HepG2 (cell line): Measurements from ENCODE around the gene BCL11B. TPM values are rescaled to one million over a fixed set of nuclear protein-coding genes. Genes with fewer than 3 reads are reported as not detected.

ENCODE experiments used
- ATAC-seq: fragments of 200-7000 bp; cut with Tn5 transposase; 3 replicates; pipeline ENCODE4 v1.9.1; 2020; ENCODE audit warnings: mild to moderate bottlenecking, moderate library complexity
- BruUV-seq: library from RNA; stranded (reverse); fragments of 400-500 nt; replicated peaks from 2 replicates; lab custom pipeline; 2021; lab: Mats Ljungman, UMichigan
- CTCF ChIA-PET: fragments of 300-600 bp; formaldehyde crosslinking; extraction: SDS; loops from one replicate; lab custom pipeline; 2021; ENCODE audit warnings: low total read pairs, inconsistent platforms, low intra/inter-chr PET ratio; lab: Yijun Ruan, JAX
- POLR2A ChIA-PET: fragments of 350-600 bp; sonication (Branson Sonifier 250); formaldehyde crosslinking; loops from one replicate; lab custom pipeline; 2020; ENCODE audit warnings: antibody characterized with exemption, inconsistent platforms; lab: Yijun Ruan, JAX
- DNase-seq: peaks from one replicate; pipeline ENCODE4 v3.0.0-alpha.2; 2015; ENCODE audit warnings: low spot score
- FAIRE-seq: peaks from 3 replicates; lab custom pipeline; 2011; peaks lifted over from hg19 to GRCh38; lab: Jason Lieb, UNC
- H2AFZ ChIP-seq: one replicate; pipeline ENCODE4 v1.6.1; 2011; ENCODE audit warnings: low read length, inconsistent platforms
- H3K27ac ChIP-seq: fragments of 300-600 bp; 3 replicates; pipeline ENCODE4 v1.8.0; 2011; ENCODE audit warnings: mixed run types, mild to moderate bottlenecking, mixed read lengths, low read length, inconsistent platforms; ENCODE audit not compliant: insufficient read depth; ENCODE audit errors: extremely low read length
- H3K27me3 ChIP-seq, 2 experiments: fragments of 200-600 bp in 1 of 2; 2 replicates in 1 of 2; 3 replicates in 1 of 2; pipeline versions ENCODE4 v1.6.0 to v1.8.0; 2011; ENCODE audit warnings: low read length in 2 of 2, mild to moderate bottlenecking in 2 of 2, moderate library complexity in 2 of 2, inconsistent platforms in 1 of 2; ENCODE audit not compliant: insufficient read depth in 2 of 2, control insufficient read depth in 1 of 2
- H3K36me3 ChIP-seq, 2 experiments: fragments of 200-600 bp in 1 of 2; replicated peaks in 1 of 2; 2 replicates in 1 of 2; 3 replicates in 1 of 2; pipeline versions ENCODE4 v1.5.1 to v1.8.0; 2011; ENCODE audit warnings: low read length in 2 of 2, inconsistent platforms in 1 of 2; ENCODE audit not compliant: insufficient read depth in 2 of 2, control insufficient read depth in 1 of 2
- H3K4me1 ChIP-seq: 2 replicates; pipeline ENCODE4 v1.5.1; 2012; ENCODE audit warnings: low read length, inconsistent platforms; ENCODE audit not compliant: insufficient read depth
- H3K4me2 ChIP-seq: 2 replicates; pipeline ENCODE4 v1.6.0; 2011; ENCODE audit warnings: low read depth, low read length, inconsistent platforms
- H3K4me3 ChIP-seq, 3 experiments: fragments of 200-600 bp in 1 of 3; sonication (generic), shearing (Covaris generic) in 1 of 3; replicated peaks in 1 of 3; 2 replicates each; pipeline ENCODE4 v1.5.1; 2011 to 2016; ENCODE audit warnings: low read length in 3 of 3, inconsistent platforms in 2 of 3, low read depth in 2 of 3, mild to moderate bottlenecking in 2 of 3, control low read depth in 1 of 3, mixed read lengths in 1 of 3; ENCODE audit not compliant: insufficient read depth in 1 of 3
- H3K79me2 ChIP-seq: one replicate; pipeline ENCODE4 v1.6.1; 2011; ENCODE audit warnings: low read length, inconsistent platforms; ENCODE audit not compliant: insufficient read depth
- H3K9ac ChIP-seq: 2 replicates; pipeline ENCODE4 v1.6.0; 2011; ENCODE audit warnings: mild to moderate bottlenecking, low read depth, low read length, inconsistent platforms; ENCODE audit not compliant: insufficient read depth
- H3K9me3 ChIP-seq: 2 replicates; pipeline ENCODE4 v1.5.1; 2012; ENCODE audit warnings: mild to moderate bottlenecking, low read length
- H4K20me1 ChIP-seq: 2 replicates; pipeline ENCODE4 v1.6.0; 2011; ENCODE audit warnings: inconsistent platforms, mild to moderate bottlenecking, low read length, moderate library complexity; ENCODE audit not compliant: insufficient read depth
- BORCS8-MEF2B ChIP-seq: sonication (generic); formaldehyde crosslinking; IDR thresholded peaks from 2 replicates; pipeline ENCODE4 v1.8.0; 2022; ENCODE audit warnings: mild to moderate bottlenecking, missing genetic modification reagents
- NR1H2 ChIP-seq: sonication (generic); formaldehyde crosslinking; IDR thresholded peaks from 2 replicates; pipeline ENCODE4 v1.8.1; 2022; ENCODE audit warnings: low read depth, missing genetic modification reagents, borderline replicate concordance
- PHF5A ChIP-seq: IDR thresholded peaks from one replicate; pipeline ENCODE4 v1.6.1; 2018; ENCODE audit warnings: low read depth, missing genetic modification reagents; ENCODE audit not compliant: unreplicated experiment
- RFX5 ChIP-seq: IDR thresholded peaks from 2 replicates; pipeline ENCODE4 v1.6.1; 2011; ENCODE audit warnings: low read depth, low read length, improper control_type of control experiment
- SNAPC2 ChIP-seq: sonication (generic); formaldehyde crosslinking; IDR thresholded peaks from 2 replicates; pipeline ENCODE4 v1.8.1; 2022; ENCODE audit warnings: mild to moderate bottlenecking, missing genetic modification reagents
- TOPORS ChIP-seq: sonication (generic); formaldehyde crosslinking; IDR thresholded peaks from 2 replicates; pipeline ENCODE4 v1.8.0; 2023; ENCODE audit warnings: mild to moderate bottlenecking, missing genetic modification reagents
- ZNF30 ChIP-seq: sonication (generic); formaldehyde crosslinking; IDR thresholded peaks from 2 replicates; pipeline ENCODE4 v1.5.0; 2020; ENCODE audit warnings: mild to moderate bottlenecking, missing genetic modification reagents
- ZNF567 ChIP-seq: sonication (generic); formaldehyde crosslinking; IDR thresholded peaks from 2 replicates; pipeline ENCODE4 v1.8.1; 2023; ENCODE audit warnings: mild to moderate bottlenecking, missing genetic modification reagents, borderline replicate concordance
- ZNF780A ChIP-seq: sonication (generic); formaldehyde crosslinking; IDR thresholded peaks from 2 replicates; pipeline ENCODE4 v1.8.0; 2022; ENCODE audit warnings: mild to moderate bottlenecking, missing genetic modification reagents, moderate library complexity
- WGBS: methylation state at CpG from one replicate; pipeline ENCODE4 v1.1.6; 2017; ENCODE audit warnings: low lambda C conversion rate; 5-methylcytosine and 5-hydroxymethylcytosine counted together
- in situ Hi-C: cut with HindIII; loops from 2 replicates; pipeline ENCODE4 v1.10.0; 2017; ENCODE audit warnings: low pct_unique_long_range_greater_than_20kb; ENCODE audit not compliant: extremely low pct_ligation_motif_present
- intact Hi-C: fragments of 100-400 bp; cut with micrococcal nuclease; formaldehyde crosslinking; loops from one replicate; pipeline ENCODE4 v1.10.0; 2022; ENCODE audit not compliant: unreplicated experiment
- polyA plus RNA-seq, 8 experiments: library from polyadenylated mRNA; depleted of rRNA in 3 of 8; stranded (reverse) in 7 of 8; unstranded in 1 of 8; fragments of >200 nt; fragmentation: Illumina TruSeq in 4 of 8; extraction: Trizol in 4 of 8; gene quantifications; 2 replicates each; pipeline versions ENCODE4 v1.2.1 to v1.2.3, GENCODE V29; 2011 to 2016; ENCODE audit warnings: low read depth in 4 of 8, missing spikeins in 1 of 8, mixed read lengths in 1 of 8; ENCODE audit not compliant: insufficient read depth in 1 of 8
- total RNA-seq, 5 experiments: library from RNA; depleted of rRNA; stranded (reverse); fragments of >200 nt; fragmentation: Illumina TruSeq; extraction: Trizol; gene quantifications; 2 replicates each; pipeline ENCODE4 v1.2.3, GENCODE V29; 2016; ENCODE audit warnings: low read depth in 1 of 5
- TF ChIP-seq, protein P1 (sequence below): sonication (generic); formaldehyde crosslinking; IDR thresholded peaks from 2 replicates; pipeline ENCODE4 v1.4.0; 2020; ENCODE audit warnings: mild to moderate bottlenecking, missing genetic modification reagents
- TF ChIP-seq, protein P2 (sequence below): sonication (generic); IDR thresholded peaks from 2 replicates; pipeline ENCODE4 v1.6.1; 2016; ENCODE audit warnings: low read depth, borderline replicate concordance

The BCL11B gene
- total and polyA plus RNA-seq, 2 of the 13 experiments (the other 11 are each of a cell fraction or from before 2014, with no cell fraction given), result not detected

DNA sequence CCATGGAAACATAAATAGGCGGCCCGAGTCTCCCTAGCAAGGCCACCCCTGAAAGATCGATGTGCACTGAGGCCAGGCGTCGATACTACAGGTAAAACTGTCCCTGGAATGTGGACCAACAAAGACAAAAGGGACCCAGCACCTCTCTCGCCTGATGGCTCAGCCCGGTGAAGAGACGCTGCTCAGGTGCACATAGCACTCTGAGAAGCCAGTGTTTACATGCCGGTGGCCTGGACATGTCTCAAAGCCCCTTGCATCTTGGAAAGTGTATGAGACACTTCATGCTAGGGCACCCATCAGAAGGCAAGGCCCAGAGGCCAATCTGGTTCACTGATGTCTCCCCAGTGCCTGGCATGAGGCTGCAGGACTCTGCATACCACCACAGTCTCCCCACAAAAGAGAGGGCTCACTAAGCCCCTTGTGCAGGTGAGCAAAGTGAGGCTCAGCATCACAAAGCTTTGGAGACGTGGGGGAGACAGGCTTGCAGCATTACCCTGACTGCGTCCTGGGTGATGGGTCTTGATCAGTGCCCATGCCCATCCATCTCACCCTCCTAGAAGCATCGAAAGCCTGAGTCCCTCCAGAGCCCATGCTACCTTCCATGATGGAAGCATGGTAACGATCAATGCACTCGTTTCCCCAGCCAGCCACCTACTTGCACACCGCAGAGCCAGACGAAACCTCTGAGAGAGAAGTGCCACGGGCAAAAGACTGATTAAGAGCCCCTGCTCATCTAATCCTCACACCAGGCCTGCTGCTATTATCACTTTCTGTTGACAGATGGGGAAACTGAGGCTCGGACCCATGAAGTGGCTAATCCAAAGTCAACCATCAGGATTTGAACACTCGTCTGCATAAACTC, 16.1 kb downstream of the BCL11B start:
- WGBS, result 35% methylated on average over 10 of the region's 19 CpGs
- CTCF ChIA-PET, result no interaction called here
- ATAC-seq (no peak), FAIRE-seq (no peak), DNase-seq (no peak)
- POLR2A ChIA-PET, result no interaction called here
- H3K27me3 ChIP-seq, result peaks cover 3 to 56% of the 10 kb centered on the region in 2 experiments; a peak in 4 of 5 replicates
- in situ Hi-C loops (loop anchor here (25.0 kb wide), 2 partner anchors 1119 to 1269 kb away; no protein-coding TSS in a partner anchor), intact Hi-C loops (loop anchor here (5.0 kb wide), 1 partner anchor 716 kb away; no protein-coding TSS in a partner anchor)
- no peaks in the 10 kb centered on the region for H3K79me2 ChIP-seq
- no peak overlapping the region for H3K4me3 ChIP-seq
- no peak overlapping the region for H2AFZ ChIP-seq
- H3K4me1 ChIP-seq, result no peaks in the 10 kb centered on the region
- no peaks in the 10 kb centered on the region for H3K36me3 ChIP-seq
- H4K20me1 ChIP-seq, result no peaks in the 10 kb centered on the region
- TF ChIP-seq BORCS8-MEF2B (no peak), RFX5 (no peak), NR1H2 (CRISPR knock-in tag) (no peak), SNAPC2 (no peak), ZNF30 (no peak), ZNF780A (CRISPR knock-in tag) (no peak), TOPORS (CRISPR knock-in tag) (no peak), ZNF567 (CRISPR knock-in tag) (no peak), PHF5A (no peak)
- TF ChIP-seq, protein P1, sequence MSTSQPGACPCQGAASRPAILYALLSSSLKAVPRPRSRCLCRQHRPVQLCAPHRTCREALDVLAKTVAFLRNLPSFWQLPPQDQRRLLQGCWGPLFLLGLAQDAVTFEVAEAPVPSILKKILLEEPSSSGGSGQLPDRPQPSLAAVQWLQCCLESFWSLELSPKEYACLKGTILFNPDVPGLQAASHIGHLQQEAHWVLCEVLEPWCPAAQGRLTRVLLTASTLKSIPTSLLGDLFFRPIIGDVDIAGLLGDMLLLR (CRISPR knock-in tag), result no peak
- TF ChIP-seq, protein P2, sequence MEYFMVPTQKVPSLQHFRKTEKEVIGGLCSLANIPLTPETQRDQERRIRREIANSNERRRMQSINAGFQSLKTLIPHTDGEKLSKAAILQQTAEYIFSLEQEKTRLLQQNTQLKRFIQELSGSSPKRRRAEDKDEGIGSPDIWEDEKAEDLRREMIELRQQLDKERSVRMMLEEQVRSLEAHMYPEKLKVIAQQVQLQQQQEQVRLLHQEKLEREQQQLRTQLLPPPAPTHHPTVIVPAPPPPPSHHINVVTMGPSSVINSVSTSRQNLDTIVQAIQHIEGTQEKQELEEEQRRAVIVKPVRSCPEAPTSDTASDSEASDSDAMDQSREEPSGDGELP, result no peak
- no TSS peak for BruUV-seq
- H3K4me2 ChIP-seq, result no peak overlapping the region
- H3K9ac ChIP-seq, result no peak overlapping the region
- H3K9me3 ChIP-seq, result no peaks in the 10 kb centered on the region
- H3K27ac ChIP-seq, result no peak overlapping the region
